Measurements from ENCODE around the gene WFS1. TPM values are rescaled to one million over a fixed set of nuclear protein-coding genes. Genes with fewer than 3 reads are reported as not detected.

The WFS1 gene
- total and polyA plus RNA-seq, 7 donors = 5.9 to 13.3 (median 8.8) TPM

DNA sequence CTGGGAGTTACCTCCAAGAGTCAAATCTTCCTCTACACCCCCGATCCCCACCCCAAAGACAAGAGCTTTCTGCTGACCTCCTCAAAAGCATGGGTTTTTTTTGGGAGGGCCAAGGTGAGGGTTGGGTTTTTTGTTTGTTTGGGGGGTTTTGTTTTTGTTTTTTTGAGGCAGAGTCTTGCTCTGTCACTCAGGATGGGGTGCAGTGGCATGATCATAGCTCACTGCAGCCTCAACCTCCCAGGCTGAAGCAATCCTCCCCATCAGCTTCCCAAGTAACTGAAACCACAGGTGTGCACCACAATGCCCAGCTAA lies 18.7 kb upstream of the WFS1 start:
- H3K9me3 ChIP-seq = no peaks in the 10 kb centered on the region
- H3K36me3 ChIP-seq (ENCODE audit: insufficient read depth in 1 of 2, low read depth in 1 of 2) = no peaks in the 10 kb centered on the region
- ATAC-seq (no peak), DNase-seq (no peak)
- no peaks in the 10 kb centered on the region for H3K4me1 ChIP-seq
- TF ChIP-seq, protein P1, sequence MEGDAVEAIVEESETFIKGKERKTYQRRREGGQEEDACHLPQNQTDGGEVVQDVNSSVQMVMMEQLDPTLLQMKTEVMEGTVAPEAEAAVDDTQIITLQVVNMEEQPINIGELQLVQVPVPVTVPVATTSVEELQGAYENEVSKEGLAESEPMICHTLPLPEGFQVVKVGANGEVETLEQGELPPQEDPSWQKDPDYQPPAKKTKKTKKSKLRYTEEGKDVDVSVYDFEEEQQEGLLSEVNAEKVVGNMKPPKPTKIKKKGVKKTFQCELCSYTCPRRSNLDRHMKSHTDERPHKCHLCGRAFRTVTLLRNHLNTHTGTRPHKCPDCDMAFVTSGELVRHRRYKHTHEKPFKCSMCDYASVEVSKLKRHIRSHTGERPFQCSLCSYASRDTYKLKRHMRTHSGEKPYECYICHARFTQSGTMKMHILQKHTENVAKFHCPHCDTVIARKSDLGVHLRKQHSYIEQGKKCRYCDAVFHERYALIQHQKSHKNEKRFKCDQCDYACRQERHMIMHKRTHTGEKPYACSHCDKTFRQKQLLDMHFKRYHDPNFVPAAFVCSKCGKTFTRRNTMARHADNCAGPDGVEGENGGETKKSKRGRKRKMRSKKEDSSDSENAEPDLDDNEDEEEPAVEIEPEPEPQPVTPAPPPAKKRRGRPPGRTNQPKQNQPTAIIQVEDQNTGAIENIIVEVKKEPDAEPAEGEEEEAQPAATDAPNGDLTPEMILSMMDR (IDR thresholded peaks at IDR 0.05) = no peak
- no peak overlapping the region for H3K27ac ChIP-seq
- peaks cover 0 to 29% (median 4%) of the 10 kb centered on the region in 3 donors for H3K27me3 ChIP-seq (ENCODE audit: insufficient read depth in 3 of 3, low read length in 2 of 3)
- H3K4me3 ChIP-seq = no peak overlapping the region
- 0 to 4% (median 0%) methylated on average over 1 of the region's 1 CpG for WGBS, 3 donors
- intact Hi-C loops (cut with DNase I) = loop anchor here (1.0 to 5.0 kb wide), 3 partner anchors 76 to 296 kb away; no protein-coding TSS in a partner anchor

DNA sequence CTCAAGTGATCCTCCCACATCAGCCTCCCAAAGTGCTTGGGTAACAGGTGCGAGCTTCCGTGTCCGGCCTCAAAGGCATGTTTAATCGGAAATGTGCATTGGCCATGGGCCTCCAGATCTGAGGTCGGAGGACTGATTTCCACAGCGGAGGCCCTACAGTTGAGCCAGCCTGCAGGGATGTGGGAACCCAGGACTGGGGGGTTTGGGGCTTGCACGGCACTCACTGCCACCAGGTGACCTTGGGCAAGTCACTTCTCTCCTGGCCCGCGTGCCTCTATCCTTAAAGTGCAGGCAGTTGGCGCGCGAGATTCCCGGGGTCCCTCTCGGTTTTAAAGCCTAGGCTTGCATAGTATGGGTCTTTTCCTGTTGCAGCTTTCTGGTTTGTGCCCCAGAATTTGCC lies 18.3 kb upstream of the WFS1 start:
- Histone ChIP-seq H3K27ac (no peak overlapping the region), H3K4me1 (no peaks in the 10 kb centered on the region), H3K36me3 (ENCODE audit: insufficient read depth in 1 of 2, low read depth in 1 of 2) (no peaks in the 10 kb centered on the region), H3K9me3 (no peaks in the 10 kb centered on the region), H3K27me3 (ENCODE audit: insufficient read depth in 3 of 3, low read length in 2 of 3) (peaks cover 0 to 25% (median 2%) of the 10 kb centered on the region in 3 donors), H3K4me3 (no peak overlapping the region)
- DNase-seq (peak in 1 of 2 donors; percentile 41), ATAC-seq (no peak)
- intact Hi-C loops (cut with DNase I) = loop anchor here (1.0 to 5.0 kb wide), 3 partner anchors 75 to 296 kb away; no protein-coding TSS in a partner anchor
- WGBS, 3 donors = 82 to 88% (median 88%) methylated on average over 14 of the region's 14 CpGs
- TF ChIP-seq, protein P1 (IDR thresholded peaks at IDR 0.05) = no peak

DNA sequence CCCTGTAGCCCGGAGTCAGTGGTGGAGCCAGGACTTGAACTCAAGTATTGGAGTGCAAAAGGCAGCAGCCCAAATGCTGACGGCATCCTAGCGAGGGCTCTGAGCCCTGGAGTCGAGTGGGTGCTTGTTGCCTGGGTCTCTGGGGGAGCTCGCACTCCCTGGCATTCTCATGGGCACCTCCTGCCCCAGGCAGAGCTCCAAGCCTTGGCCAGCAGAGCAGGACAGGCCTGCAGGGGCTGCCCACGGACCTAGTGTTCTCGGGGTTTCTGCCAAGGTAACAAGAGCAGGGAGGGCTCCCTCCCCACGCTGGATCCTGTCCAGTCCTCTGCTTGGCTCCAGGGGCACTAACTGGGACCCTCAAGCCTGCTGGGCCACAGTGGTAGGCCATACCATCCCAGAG lies 17.6 kb upstream of the WFS1 start:
- DNase-seq = peak in 1 of 2 donors; percentile 38
- H3K27me3 ChIP-seq (ENCODE audit: insufficient read depth in 3 of 3, low read length in 2 of 3) = peaks cover 0 to 26% (median 2%) of the 10 kb centered on the region in 3 donors
- no peak for ATAC-seq
- H3K4me3 ChIP-seq = no peak overlapping the region
- no peaks in the 10 kb centered on the region for H3K9me3 ChIP-seq
- no peaks in the 10 kb centered on the region for H3K36me3 ChIP-seq (ENCODE audit: insufficient read depth in 1 of 2, low read depth in 1 of 2)
- no peaks in the 10 kb centered on the region for H3K4me1 ChIP-seq
- no peak overlapping the region for H3K27ac ChIP-seq
- TF ChIP-seq, protein P1 (IDR thresholded peaks at IDR 0.05) = no peak
- intact Hi-C loops (cut with DNase I) = loop anchor here in 1 of 2 donors (5.0 kb wide), 1 partner anchor 295 kb away; no protein-coding TSS in a partner anchor
- 38 to 62% (median 44%) methylated on average over 8 of the region's 8 CpGs for WGBS, 3 donors

DNA sequence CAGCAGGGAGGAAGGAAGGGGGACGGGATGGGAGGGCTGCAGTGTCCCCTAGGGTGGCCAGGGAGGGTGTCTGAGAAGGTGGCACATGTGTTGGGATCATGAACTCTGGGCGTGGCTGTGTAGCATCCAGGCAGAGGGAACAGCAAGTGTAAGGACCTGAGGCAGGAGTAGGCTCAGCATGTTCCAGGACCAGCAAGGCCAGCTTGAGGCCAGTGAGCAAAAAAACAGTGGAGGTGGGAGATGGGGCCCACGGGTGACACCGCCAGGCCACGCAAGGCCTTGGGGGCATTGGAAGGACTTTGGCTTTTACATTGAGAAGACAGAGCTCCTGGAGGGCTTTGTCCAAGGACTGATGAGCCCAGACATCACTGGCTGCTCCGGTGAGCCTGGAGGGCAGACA lies 16.5 kb upstream of the WFS1 start:
- Histone ChIP-seq H3K4me3 (no peak overlapping the region), H3K27me3 (ENCODE audit: insufficient read depth in 3 of 3, low read length in 2 of 3) (peaks cover 0 to 28% (median 0%) of the 10 kb centered on the region in 3 donors), H3K27ac (no peak overlapping the region), H3K4me1 (no peaks in the 10 kb centered on the region), H3K36me3 (ENCODE audit: insufficient read depth in 1 of 2, low read depth in 1 of 2) (no peaks in the 10 kb centered on the region), H3K9me3 (no peaks in the 10 kb centered on the region)
- TF ChIP-seq, protein P1 (IDR thresholded peaks at IDR 0.05) = no peak
- no peak for DNase-seq
- no peak for ATAC-seq
- 74 to 77% (median 77%) methylated on average over 6 of the region's 6 CpGs for WGBS, 3 donors
- intact Hi-C loops (cut with DNase I) = loop anchor here in 1 of 2 donors (5.0 kb wide), 1 partner anchor 294 kb away; no protein-coding TSS in a partner anchor

DNA sequence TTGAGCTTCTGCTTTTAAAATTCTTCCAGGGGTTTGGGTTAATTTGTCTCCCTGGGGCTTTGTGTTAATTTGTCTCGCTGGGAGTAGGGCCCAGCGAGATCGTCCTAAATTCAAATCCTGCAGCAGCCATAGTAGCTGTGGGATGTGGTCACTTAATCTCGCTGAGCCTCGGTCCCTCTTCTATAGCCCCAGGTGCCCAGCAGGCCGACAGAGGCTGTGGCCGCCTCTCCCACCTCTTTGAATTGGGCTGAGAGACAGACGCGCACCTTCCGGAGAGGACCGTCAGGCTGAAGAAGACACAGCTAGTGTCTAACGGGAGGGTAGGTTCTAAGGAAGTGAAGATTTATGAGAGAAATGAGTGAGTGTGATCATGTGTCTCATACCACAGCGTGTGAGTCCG lies 15.7 kb upstream of the WFS1 start:
- H3K36me3 ChIP-seq (ENCODE audit: insufficient read depth in 1 of 2, low read depth in 1 of 2) = no peaks in the 10 kb centered on the region
- WGBS, 3 donors = 80 to 82% (median 81%) methylated on average over 14 of the region's 14 CpGs
- TF ChIP-seq, protein P1 (IDR thresholded peaks at IDR 0.05) = no peak
- no peak overlapping the region for H3K4me3 ChIP-seq
- H3K4me1 ChIP-seq = no peaks in the 10 kb centered on the region
- H3K27ac ChIP-seq = no peak overlapping the region
- DNase-seq = no peak
- intact Hi-C loops (cut with DNase I) = loop anchor here in 1 of 2 donors (5.0 kb wide), 1 partner anchor 293 kb away; no protein-coding TSS in a partner anchor
- no peaks in the 10 kb centered on the region for H3K9me3 ChIP-seq
- peaks cover 0 to 24% (median 0%) of the 10 kb centered on the region in 3 donors for H3K27me3 ChIP-seq (ENCODE audit: insufficient read depth in 3 of 3, low read length in 2 of 3)
- no peak for ATAC-seq
